CD4-positive, alpha-beta T cell treated with Interleukin-15 for 1 hour (primary cell): ENCODE measurements around the gene CORO1A.
A peak's percentile ranks its signal among the peaks of the same experiment; 100 is the strongest.
"Not testable (repeated sequence)": the region's sequence is repeated elsewhere in the genome, so short reads cannot be mapped to it uniquely, and the experiment has no call there.

Experiments used
- DNase-seq: peaks from one replicate; pipeline ENCODE4 v3.0.0-alpha.2; 2020

Gene CORO1A

GRCh38 chr16:30206252-30206651 lies 22.9 kb downstream of the CORO1A start:
- not testable (repeated sequence) for DNase-seq

DNA sequence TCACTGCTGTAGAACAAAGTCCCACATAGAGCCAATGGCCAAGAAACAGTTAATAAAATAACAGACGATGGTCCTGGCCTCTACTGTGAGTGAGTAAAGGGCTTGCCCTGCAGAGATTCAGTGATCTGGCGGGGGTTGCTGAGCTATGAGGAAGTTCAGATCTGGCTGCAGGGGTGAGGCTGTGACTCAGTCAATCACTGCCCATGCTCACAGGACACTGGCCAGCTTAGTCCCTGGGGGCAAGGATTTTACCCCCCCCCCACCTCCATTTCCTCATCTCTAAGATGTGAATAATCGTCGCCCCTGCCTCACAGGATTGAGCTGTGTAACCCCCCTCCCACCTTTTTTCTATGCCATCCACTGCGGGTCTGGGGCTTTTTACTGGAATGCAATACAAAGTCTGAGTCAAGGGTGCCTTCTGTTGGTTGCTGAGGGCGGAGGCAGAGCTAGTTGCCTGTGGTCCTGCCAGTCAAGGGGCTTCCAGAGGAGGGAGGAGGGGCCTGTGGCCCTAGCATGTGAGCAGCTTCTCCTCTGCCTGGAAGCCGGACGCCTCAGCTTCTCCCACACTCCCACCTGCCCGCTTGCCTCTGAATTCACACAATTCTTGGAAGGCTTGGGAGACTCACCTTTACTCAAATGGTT lies 23.8 kb downstream of the CORO1A start:
- peak; percentile 22 for DNase-seq

- peak; percentile 63 for DNase-seq
These were observed 25.6 kb downstream of the CORO1A start for GRCh38 chr16:30209032-30209431.

GRCh38 chr16:30211414-30211813 lies 28.0 kb downstream of the CORO1A start:
- DNase-seq = not testable (repeated sequence)

GRCh38 chr16:30217082-30217481 lies 33.7 kb downstream of the CORO1A start:
- DNase-seq = not testable (repeated sequence)
